OCI-LY7 (cell line): Measurements from ENCODE around the gene LRRK1. TPM values are rescaled to one million over a fixed set of nuclear protein-coding genes. Genes with fewer than 3 reads are reported as not detected.
"Not testable (repeated sequence)": the region's sequence is repeated elsewhere in the genome, so short reads cannot be mapped to it uniquely, and the experiment has no call there.

Experiments used
- BruUV-seq: library from RNA; stranded (reverse); fragments of 400-500 nt; replicated peaks from 2 replicates; lab custom pipeline; 2021; lab: Mats Ljungman, UMichigan
- CTCF ChIA-PET: fragments of 300-600 bp; sonication (Branson Sonifier 250); formaldehyde crosslinking; loops from one replicate; lab custom pipeline; 2022; ENCODE audit warnings: antibody characterized with exemption; ENCODE audit not compliant: unreplicated experiment; lab: Charles Lee
- POLR2A ChIA-PET: fragments of 300-600 bp; sonication (Branson Sonifier 250); formaldehyde crosslinking; loops from one replicate; lab custom pipeline; 2022; ENCODE audit warnings: antibody characterized with exemption; lab: Charles Lee
- DNase-seq: peaks from one replicate; pipeline ENCODE4 v3.0.0-alpha.2; 2015; ENCODE audit warnings: low spot score
- H2AFZ ChIP-seq: fragments of 200-600 bp; sonication (generic), shearing (Covaris generic); 2 replicates; pipeline ENCODE4 v1.6.1; 2014; ENCODE audit warnings: mild to moderate bottlenecking, antibody characterized with exemption, low read length, moderate library complexity
- H3K27ac ChIP-seq: fragments of 200-600 bp; sonication (generic); 2 replicates; pipeline ENCODE4 v1.5.1; 2014; ENCODE audit warnings: mixed run types, low read depth, mild to moderate bottlenecking, moderate library complexity, low read length, inconsistent platforms; ENCODE audit not compliant: poor library complexity, severe bottlenecking
- H3K36me3 ChIP-seq: fragments of 200-600 bp; sonication (generic); 2 replicates; pipeline ENCODE4 v1.6.1; 2014; ENCODE audit warnings: mild to moderate bottlenecking, antibody characterized with exemption, low read length, moderate library complexity, mixed read lengths; ENCODE audit not compliant: insufficient read depth
- H3K4me1 ChIP-seq: fragments of 200-600 bp; sonication (generic); 2 replicates; pipeline ENCODE4 v1.5.1; 2014; ENCODE audit warnings: mild to moderate bottlenecking, low read length; ENCODE audit not compliant: insufficient read depth, poor library complexity, severe bottlenecking
- H3K4me2 ChIP-seq: fragments of 200-600 bp; sonication (generic); 2 replicates; pipeline ENCODE4 v1.6.1; 2014; ENCODE audit warnings: mild to moderate bottlenecking, low read length
- H3K4me3 ChIP-seq: fragments of 200-600 bp; sonication (generic); 2 replicates; pipeline ENCODE4 v1.5.1; 2014; ENCODE audit warnings: mild to moderate bottlenecking, low read depth, low read length; ENCODE audit not compliant: poor library complexity, severe bottlenecking
- H3K79me2 ChIP-seq: fragments of 200-600 bp; sonication (generic); 2 replicates; pipeline ENCODE4 v1.6.1; 2016; ENCODE audit warnings: low read depth, mild to moderate bottlenecking, low read length, moderate library complexity, mixed read lengths; ENCODE audit not compliant: insufficient read depth
- H3K9me2 ChIP-seq: fragments of 200-600 bp; sonication (generic); 2 replicates; pipeline ENCODE4 v1.6.1; 2016; ENCODE audit warnings: mild to moderate bottlenecking, low read length, mixed read lengths; ENCODE audit not compliant: insufficient read depth
- H3K9me3 ChIP-seq: fragments of 200-600 bp; sonication (generic); 2 replicates; pipeline ENCODE4 v1.6.1; 2014; ENCODE audit warnings: mild to moderate bottlenecking, mixed run types, low read length, mixed read lengths
- H4K20me1 ChIP-seq: fragments of 200-600 bp; sonication (generic); 2 replicates; pipeline ENCODE4 v1.6.1; 2014; ENCODE audit warnings: mild to moderate bottlenecking, antibody characterized with exemption, low read length, moderate library complexity, mixed read lengths; ENCODE audit not compliant: insufficient read depth
- EZH2phosphoT487 ChIP-seq: fragments of 200-600 bp; sonication (generic); IDR thresholded peaks from 2 replicates; pipeline ENCODE4 v1.6.1; 2018; ENCODE audit warnings: low read depth, borderline replicate concordance, mild to moderate bottlenecking, mixed run types, antibody characterized with exemption, low read length, moderate library complexity, mixed read lengths
- intact Hi-C: fragments of 100-400 bp; cut with micrococcal nuclease; formaldehyde crosslinking; loops from one replicate; pipeline ENCODE4 v1.10.0; 2022; ENCODE audit not compliant: unreplicated experiment
- total RNA-seq, 2 experiments: library from RNA; depleted of rRNA in 1 of 2; stranded (reverse); fragments of >200 nt in 1 of 2; shearing (Covaris generic) in 1 of 2; gene quantifications; 2 replicates each; pipeline ENCODE4 v1.2.3, GENCODE V29; 2014 to 2022
- TF ChIP-seq, protein P1 (sequence below): fragments of 200-600 bp; sonication (generic); conservative IDR thresholded peaks from 2 replicates; pipeline ENCODE4 v1.5.1; 2014; ENCODE audit warnings: mild to moderate bottlenecking, antibody characterized with exemption, low read length, moderate library complexity, mixed read lengths

Gene LRRK1
- total RNA-seq, 2 experiments from 2014 or later: 92.3 to 233 TPM

DNA sequence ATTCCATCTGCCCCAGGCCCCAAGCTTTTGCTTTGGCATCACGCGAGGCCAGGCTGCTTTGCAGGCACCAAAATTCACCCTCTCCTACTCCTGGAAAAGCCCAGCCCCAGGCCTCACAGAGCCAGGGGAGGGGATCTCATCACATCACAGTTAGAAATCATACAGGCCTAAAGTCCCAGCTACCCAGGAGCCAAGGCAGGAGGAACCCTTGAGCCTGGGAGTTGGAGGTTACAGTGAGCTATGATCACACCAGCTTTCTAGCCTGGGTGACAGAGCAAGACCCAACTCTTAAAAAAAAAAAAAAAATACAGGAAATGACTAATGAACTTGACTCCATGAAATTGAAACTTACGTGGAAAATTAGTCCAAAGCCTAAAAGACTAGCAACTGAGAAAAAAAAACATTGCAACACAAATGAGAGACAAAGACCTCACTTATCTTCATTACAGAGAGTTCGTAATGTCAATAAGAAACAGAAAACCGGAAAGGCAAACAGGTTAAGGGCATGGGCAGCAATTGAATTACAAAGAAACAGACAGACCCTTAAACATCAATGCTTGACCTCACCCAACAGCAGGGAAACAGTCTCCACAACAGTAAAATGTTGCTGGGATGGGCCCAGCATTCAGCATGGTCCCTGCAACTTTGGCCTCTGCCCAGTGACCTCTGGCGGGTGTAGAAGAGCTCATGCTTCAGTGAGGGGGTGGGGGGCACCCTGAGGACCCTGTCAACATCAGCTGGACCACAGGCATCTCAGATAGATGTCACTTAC, 151.5 kb downstream of the LRRK1 start:
- H3K4me2 ChIP-seq: no peak overlapping the region
- CTCF ChIA-PET: no interaction called here

DNA sequence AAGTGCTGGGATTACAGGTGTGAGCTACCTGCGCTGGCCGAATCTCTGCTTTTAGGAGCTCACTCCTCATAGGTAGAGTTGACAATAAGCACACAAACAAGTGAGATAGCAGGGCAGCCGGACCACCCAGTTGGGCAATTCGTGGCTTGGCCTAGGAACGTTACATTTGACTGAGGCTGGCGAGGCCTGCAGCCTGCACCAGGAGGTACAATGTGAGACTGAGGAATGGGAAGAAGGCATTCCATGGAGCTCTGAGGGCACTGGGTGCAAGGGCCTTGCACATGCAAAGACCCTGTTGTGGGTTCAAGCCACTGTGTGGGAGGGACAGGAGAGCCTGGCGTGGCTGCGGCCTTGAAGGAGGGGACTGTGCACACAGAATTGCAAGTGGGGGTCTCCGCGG, 152.5 kb downstream of the LRRK1 start:
- H2AFZ ChIP-seq: no peak overlapping the region
- H3K27ac ChIP-seq: no peak overlapping the region
- H3K4me3 ChIP-seq: no peak overlapping the region
- peaks cover 59% of the 10 kb centered on the region for H3K36me3 ChIP-seq
- CTCF ChIA-PET: no interaction called here
- no peak for DNase-seq
- no peak overlapping the region for H3K4me2 ChIP-seq
- H3K9me3 ChIP-seq: no peaks in the 10 kb centered on the region
- H3K4me1 ChIP-seq: no peaks in the 10 kb centered on the region
- no peaks in the 10 kb centered on the region for H4K20me1 ChIP-seq
- POLR2A ChIA-PET: no interaction called here
- no peak for TF ChIP-seq EZH2phosphoT487
- TF ChIP-seq, protein P1, sequence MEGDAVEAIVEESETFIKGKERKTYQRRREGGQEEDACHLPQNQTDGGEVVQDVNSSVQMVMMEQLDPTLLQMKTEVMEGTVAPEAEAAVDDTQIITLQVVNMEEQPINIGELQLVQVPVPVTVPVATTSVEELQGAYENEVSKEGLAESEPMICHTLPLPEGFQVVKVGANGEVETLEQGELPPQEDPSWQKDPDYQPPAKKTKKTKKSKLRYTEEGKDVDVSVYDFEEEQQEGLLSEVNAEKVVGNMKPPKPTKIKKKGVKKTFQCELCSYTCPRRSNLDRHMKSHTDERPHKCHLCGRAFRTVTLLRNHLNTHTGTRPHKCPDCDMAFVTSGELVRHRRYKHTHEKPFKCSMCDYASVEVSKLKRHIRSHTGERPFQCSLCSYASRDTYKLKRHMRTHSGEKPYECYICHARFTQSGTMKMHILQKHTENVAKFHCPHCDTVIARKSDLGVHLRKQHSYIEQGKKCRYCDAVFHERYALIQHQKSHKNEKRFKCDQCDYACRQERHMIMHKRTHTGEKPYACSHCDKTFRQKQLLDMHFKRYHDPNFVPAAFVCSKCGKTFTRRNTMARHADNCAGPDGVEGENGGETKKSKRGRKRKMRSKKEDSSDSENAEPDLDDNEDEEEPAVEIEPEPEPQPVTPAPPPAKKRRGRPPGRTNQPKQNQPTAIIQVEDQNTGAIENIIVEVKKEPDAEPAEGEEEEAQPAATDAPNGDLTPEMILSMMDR: no peak
- no peaks in the 10 kb centered on the region for H3K9me2 ChIP-seq
- BruUV-seq: no TSS peak
- no peaks in the 10 kb centered on the region for H3K79me2 ChIP-seq
- intact Hi-C loops: loop anchor here (10.0 kb wide), 1 partner anchor 627 kb away; no protein-coding TSS in a partner anchor

More for the DNA sequence above, 151.5 kb downstream of the LRRK1 start:
- Histone ChIP-seq H3K9me2 (no peaks in the 10 kb centered on the region), H4K20me1 (no peaks in the 10 kb centered on the region), H3K27ac (no peak overlapping the region), H3K4me1 (no peaks in the 10 kb centered on the region), H3K9me3 (no peaks in the 10 kb centered on the region), H3K36me3 (peaks cover 69% of the 10 kb centered on the region), H3K79me2 (no peaks in the 10 kb centered on the region), H2AFZ (no peak overlapping the region), H3K4me3 (no peak overlapping the region)
- no TSS peak for BruUV-seq
- intact Hi-C loops: loop anchor here (10.0 kb wide), 1 partner anchor 626 kb away; no protein-coding TSS in a partner anchor
- TF ChIP-seq EZH2phosphoT487: no peak
- TF ChIP-seq, protein P1: no peak
- POLR2A ChIA-PET: no interaction called here
- DNase-seq: no peak

DNA sequence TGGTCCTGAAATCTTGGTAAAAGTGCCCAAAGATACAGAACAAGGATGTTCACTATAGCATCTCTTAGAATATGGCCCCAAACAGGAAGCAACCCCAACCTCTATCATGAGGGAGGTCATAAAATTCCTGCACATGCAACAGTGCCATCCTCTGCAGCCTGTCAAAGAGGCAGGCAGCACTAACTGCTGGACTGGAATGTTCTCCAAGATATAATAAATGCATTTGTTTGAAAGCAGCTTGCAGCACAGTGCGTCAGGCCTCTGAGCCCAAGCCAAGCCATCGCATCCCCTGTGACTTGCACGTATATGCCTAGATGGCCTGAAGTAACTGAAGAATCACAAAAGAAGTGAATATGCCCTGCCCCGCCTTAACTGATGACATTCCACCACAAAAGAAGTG, 153.1 kb downstream of the LRRK1 start:
- POLR2A ChIA-PET, H3K9me2 ChIP-seq, H3K4me2 ChIP-seq, H3K9me3 ChIP-seq, H3K4me3 ChIP-seq, H4K20me1 ChIP-seq, DNase-seq, H3K4me1 ChIP-seq, H3K27ac ChIP-seq, CTCF ChIA-PET, H2AFZ ChIP-seq, H3K79me2 ChIP-seq: not testable (repeated sequence)
- peaks cover 54% of the 10 kb centered on the region for H3K36me3 ChIP-seq
- BruUV-seq: TSS peak; percentile 2
- intact Hi-C loops: loop anchor here (10.0 kb wide), 1 partner anchor 627 kb away; no protein-coding TSS in a partner anchor

DNA sequence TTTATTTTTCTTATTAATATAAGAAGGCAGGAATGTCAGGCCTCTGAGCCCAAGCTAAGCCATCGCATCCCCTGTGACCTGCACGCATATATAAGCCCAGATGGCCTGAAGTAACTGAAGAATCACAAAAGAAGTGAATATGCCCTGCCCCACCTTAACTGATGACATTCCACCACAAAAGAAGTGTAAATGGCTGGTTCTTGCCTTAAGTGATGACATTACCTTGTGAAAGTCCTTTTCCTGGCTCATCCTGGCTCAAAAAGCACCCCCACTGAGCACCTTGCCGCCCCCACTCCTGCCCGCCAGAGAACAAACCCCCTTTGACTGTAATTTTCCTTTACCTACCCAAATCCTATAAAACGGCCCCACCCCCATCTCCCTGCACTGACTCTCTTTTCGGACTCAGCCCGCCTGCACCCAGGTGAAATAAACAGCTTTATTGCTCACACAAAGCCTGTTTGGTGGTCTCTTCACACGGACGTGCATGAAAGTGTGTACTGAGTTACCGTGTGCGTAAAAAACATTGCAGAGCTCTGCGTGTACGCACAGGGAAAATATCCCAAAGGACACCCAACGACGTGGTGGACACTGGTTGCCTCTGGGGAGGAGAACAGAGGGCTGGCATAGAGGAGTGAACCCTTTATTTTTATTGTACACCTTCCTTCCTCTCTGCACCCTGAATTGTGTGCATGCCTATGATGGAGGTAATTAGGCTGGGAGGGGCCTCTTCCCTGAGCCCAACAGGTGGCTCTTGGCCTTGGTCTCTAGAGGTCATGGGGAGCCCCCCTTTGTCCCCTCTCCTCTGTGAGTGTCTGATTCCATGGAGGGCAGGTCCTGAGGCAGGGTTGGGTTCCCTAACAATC, 158.9 kb downstream of the LRRK1 start:
- H3K79me2 ChIP-seq, H3K9me2 ChIP-seq, CTCF ChIA-PET, H3K27ac ChIP-seq, H3K36me3 ChIP-seq, H3K4me3 ChIP-seq, DNase-seq, H2AFZ ChIP-seq, H3K4me1 ChIP-seq, H3K9me3 ChIP-seq, H4K20me1 ChIP-seq, POLR2A ChIA-PET, H3K4me2 ChIP-seq: not testable (repeated sequence)
- BruUV-seq: TSS peak; percentile 37
- intact Hi-C loops: loop anchor here (10.0 kb wide), 1 partner anchor 633 kb away; no protein-coding TSS in a partner anchor
